Pancreas (tissue), 10 donors: ENCODE results near the gene POLH. TPM values are rescaled to one million over a fixed set of nuclear protein-coding genes. Genes with fewer than 3 reads are reported as not detected.

Source experiments
- ATAC-seq, 4 donors: fragments of 200-7000 bp; cut with Tn5 transposase; one replicate each; pipeline versions ENCODE4 v1.8.0 to v1.9.1; 2020; ENCODE audit warnings: mild to moderate bottlenecking in 4 of 4, moderate library complexity in 4 of 4
- DNase-seq, 6 donors: peaks; one replicate each; pipeline ENCODE4 v3.0.0-alpha.2; 2020
- FAIRE-seq: peaks from 2 replicates; lab custom pipeline; 2012; peaks lifted over from hg19 to GRCh38; lab: Jason Lieb, UNC
- H3K27ac ChIP-seq, 4 donors: fragments of 200-600 bp; sonication (generic); 1 replicate in 3 of 4; 2 replicates in 1 of 4; pipeline versions ENCODE4 v1.5.0 to v1.8.0; 2020
- H3K27me3 ChIP-seq, 4 donors: fragments of 200-600 bp; one replicate each; pipeline ENCODE4 v1.8.0; 2021
- H3K36me3 ChIP-seq, 3 donors: fragments of 200-600 bp; sonication (generic) in 1 of 3; one replicate each; pipeline versions ENCODE4 v1.5.0 to v1.8.0; 2020 to 2021
- H3K4me1 ChIP-seq, 3 donors: fragments of 200-600 bp; one replicate each; pipeline ENCODE4 v1.8.0; 2021
- H3K4me3 ChIP-seq, 4 donors: fragments of 200-600 bp; sonication (generic) in 2 of 4; one replicate each; pipeline versions ENCODE4 v1.5.0 to v1.8.0; 2020 to 2021
- H3K9me3 ChIP-seq, 4 donors: fragments of 200-600 bp; one replicate each; pipeline ENCODE4 v1.8.0; 2021
- CTCF ChIP-seq, 4 donors: fragments of 200-600 bp; sonication (generic) in 3 of 4; IDR thresholded peaks; one replicate each; pipeline versions ENCODE4 v1.5.0 to v1.8.0; 2021; ENCODE audit warnings: antibody characterized with exemption in 4 of 4
- WGBS, 2 donors: extraction: QIAGEN DNeasy Blood & Tissue Kit; methylation state at CpG; one replicate each; pipeline ENCODE4 v1.1.7; 2013; 5-methylcytosine and 5-hydroxymethylcytosine counted together
- intact Hi-C, 3 donors: fragments of 100-400 bp; cut with DNase I; formaldehyde crosslinking; loops; one replicate each; pipeline versions ENCODE4 v1.11.1 to v1.14.2; 2022
- polyA plus RNA-seq, 2 donors: library from polyadenylated mRNA; stranded (reverse); fragments of 200-250 nt; gene quantifications; one replicate each; pipeline ENCODE4 v1.2.3, GENCODE V29; 2013
- total RNA-seq, 6 donors: library from RNA; stranded (reverse); fragmentation: NEBNext Ultra II Directional in 4 of 6; extraction: Animal tissue kit (Norgen Biotek cat#: 25700) in 4 of 6; gene quantifications; one replicate each; pipeline versions ENCODE4 v1.2.1 to v1.2.4, GENCODE V29; 2021 to 2023
- donor health status: healthy with polysubstance abuse.
- donor health status: DM: no; HTN: no; CAD: no; lungs with moderate emphysema.
- donor health status: DM: no; HTN: no; CAD: no.
- donor health status: control.
- donor health status: control.
- donor health status: Bipolar disorder and iron deficiency.
- donor health status: DM: yes; HTN: yes; CAD: no.
- donor health status: DM: no; HTN: no; CAD: no.
- donor health status: DM: no; HTN: no; CAD: no.
- donor health status: DM: yes; HTN: yes; CAD: no.

Gene POLH
- total and polyA plus RNA-seq, 8 donors = 1.9 to 12.6 (median 7.7) TPM

- H3K9me3 ChIP-seq = no peaks in the 10 kb centered on the region
- WGBS, 2 donors = 84 to 88% methylated on average over 5 of the region's 5 CpGs
- H3K36me3 ChIP-seq = peaks cover 0 to 57% (median 12%) of the 10 kb centered on the region in 3 donors
- ATAC-seq = no peak
- peaks cover 0 to 9% (median 7%) of the 10 kb centered on the region in 3 donors for H3K4me1 ChIP-seq
- intact Hi-C loops = no loop called here
- H3K27ac ChIP-seq = no peak overlapping the region
- DNase-seq = no peak
- FAIRE-seq = no peak
- H3K27me3 ChIP-seq = no peaks in the 10 kb centered on the region
- no peak for TF ChIP-seq CTCF (IDR thresholded peaks at IDR 0.05)
- no peak overlapping the region for H3K4me3 ChIP-seq
Measured at GRCh38 chr6:43570876-43571441, 5.0 kb upstream of the POLH start.

- 95 to 100% methylated on average over 4 of the region's 4 CpGs for WGBS, 2 donors
- Histone ChIP-seq H3K4me3 (no peak overlapping the region), H3K36me3 (peaks cover 0 to 48% (median 9%) of the 10 kb centered on the region in 3 donors), H3K9me3 (no peaks in the 10 kb centered on the region), H3K27me3 (no peaks in the 10 kb centered on the region), H3K4me1 (peaks cover 0 to 12% (median 10%) of the 10 kb centered on the region in 3 donors), H3K27ac (no peak overlapping the region)
- FAIRE-seq (no peak), DNase-seq (no peak), ATAC-seq (no peak)
- intact Hi-C loops = no loop called here
- no peak for TF ChIP-seq CTCF (IDR thresholded peaks at IDR 0.05)
Measured at GRCh38 chr6:43572015-43572414, 4.0 kb upstream of the POLH start.

GRCh38 chr6:43575105-43575771, 747 bp upstream of the POLH start:
- Histone ChIP-seq H3K4me1 (peaks cover 0 to 20% (median 16%) of the 10 kb centered on the region in 3 donors), H3K36me3 (peaks cover 0 to 19% (median 0%) of the 10 kb centered on the region in 3 donors), H3K9me3 (no peaks in the 10 kb centered on the region), H3K27me3 (no peaks in the 10 kb centered on the region), H3K4me3 (peak overlapping the region; percentile 83 to 100 (median 90)), H3K27ac (peak overlapping the region in 2 of 4 donors; percentile 9 to 34)
- peak in 2 of 6 donors; percentile 16 to 74 for DNase-seq
- 0% methylated on average over 38 of the region's 38 CpGs for WGBS, 2 donors
- no peak for FAIRE-seq
- no peak for TF ChIP-seq CTCF (IDR thresholded peaks at IDR 0.05)
- ATAC-seq = peak; percentile 46 to 56 (median 50)
- intact Hi-C loops = no loop called here

- no peak for ATAC-seq
- Histone ChIP-seq H3K4me3 (no peak overlapping the region), H3K27me3 (no peaks in the 10 kb centered on the region), H3K27ac (no peak overlapping the region), H3K9me3 (no peaks in the 10 kb centered on the region), H3K4me1 (peaks cover 0 to 20% (median 16%) of the 10 kb centered on the region in 3 donors), H3K36me3 (peaks cover 0 to 11% (median 1%) of the 10 kb centered on the region in 3 donors)
- intact Hi-C loops = no loop called here
- no peak for FAIRE-seq
- WGBS, 2 donors = 84 to 96% methylated on average over 3 of the region's 3 CpGs
- TF ChIP-seq CTCF (IDR thresholded peaks at IDR 0.05) = no peak
- no peak for DNase-seq
Measured at GRCh38 chr6:43578748-43579147, 2.8 kb downstream of the POLH start.

GRCh38 chr6:43579171-43579570, 3.2 kb downstream of the POLH start:
- FAIRE-seq (no peak), ATAC-seq (no peak), DNase-seq (no peak)
- Histone ChIP-seq H3K36me3 (peaks cover 0 to 15% (median 5%) of the 10 kb centered on the region in 3 donors), H3K27me3 (no peaks in the 10 kb centered on the region), H3K4me1 (peaks cover 0 to 20% (median 14%) of the 10 kb centered on the region in 3 donors), H3K9me3 (no peaks in the 10 kb centered on the region), H3K4me3 (no peak overlapping the region), H3K27ac (no peak overlapping the region)
- intact Hi-C loops = no loop called here
- WGBS, 2 donors = 63 to 66% methylated on average over 2 of the region's 2 CpGs
- no peak for TF ChIP-seq CTCF (IDR thresholded peaks at IDR 0.05)
